GM18519 (cell line): Measurements from ENCODE around the gene RALGPS2.

Experiments
- ATAC-seq: cut with Tn5 transposase; IDR thresholded peaks from one replicate; pipeline ENCODE4 v1.9.1; 2021; ENCODE audit warnings: mild to moderate bottlenecking, moderate library complexity; ENCODE audit not compliant: unreplicated experiment, low FRiP score

The RALGPS2 gene

DNA sequence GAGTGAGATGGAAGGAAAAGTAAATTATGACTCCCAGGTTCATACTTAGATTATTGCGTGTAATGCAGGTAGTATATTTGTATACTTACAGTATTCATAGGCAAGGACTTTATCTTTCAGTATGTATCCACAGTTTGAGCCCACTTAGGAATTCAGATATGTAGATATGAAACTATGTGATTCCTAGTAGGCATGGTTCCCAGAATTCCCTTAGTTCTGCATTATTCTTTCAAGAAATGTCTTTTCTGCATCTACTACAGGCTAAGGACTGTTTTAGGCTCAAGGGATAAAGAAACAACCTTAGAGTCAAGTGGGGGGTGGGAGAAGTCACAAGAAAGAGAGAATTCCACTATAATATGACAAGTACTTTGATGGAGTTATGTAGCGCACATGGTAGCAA, 132.1 kb downstream of the RALGPS2 start:
- ATAC-seq: no peak

DNA sequence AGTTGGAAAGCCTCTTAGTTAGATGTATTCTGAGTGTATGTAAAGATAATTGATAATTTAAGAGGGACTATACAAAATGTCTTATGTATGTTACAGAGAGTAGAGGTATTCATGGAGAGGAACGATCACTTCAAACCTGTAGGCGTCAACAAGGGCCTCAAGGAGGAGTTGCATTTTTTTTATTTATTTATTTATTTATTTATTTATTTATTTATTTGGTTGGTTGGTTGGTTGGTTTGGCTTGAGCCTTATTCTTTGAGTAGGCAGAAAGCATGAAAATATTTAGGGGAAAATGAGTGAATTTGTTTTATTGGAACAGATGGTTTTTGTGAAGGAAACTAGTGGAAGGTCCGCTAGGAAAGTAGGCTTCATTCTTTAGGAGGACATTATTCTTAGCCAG, 137.4 kb downstream of the RALGPS2 start:
- ATAC-seq: no peak

DNA sequence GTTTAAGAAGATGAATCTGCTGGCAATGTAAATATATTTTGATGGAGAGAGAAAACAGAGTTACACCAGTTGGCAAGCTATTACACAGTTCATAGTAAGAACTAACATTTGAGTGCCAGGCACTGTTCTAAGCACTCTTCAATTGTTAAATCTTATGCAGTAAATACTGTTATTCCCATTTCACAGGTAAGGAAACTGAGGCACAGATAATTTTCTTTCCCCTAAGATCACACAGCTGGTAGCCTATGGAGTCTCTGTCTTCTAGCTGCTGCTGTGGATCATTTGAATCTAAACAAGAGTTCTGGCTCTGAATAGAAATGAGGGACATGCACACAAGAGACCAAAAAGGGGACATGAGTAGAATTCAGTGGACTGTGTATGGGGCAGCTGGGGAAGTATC, 137.8 kb downstream of the RALGPS2 start:
- no peak for ATAC-seq

DNA sequence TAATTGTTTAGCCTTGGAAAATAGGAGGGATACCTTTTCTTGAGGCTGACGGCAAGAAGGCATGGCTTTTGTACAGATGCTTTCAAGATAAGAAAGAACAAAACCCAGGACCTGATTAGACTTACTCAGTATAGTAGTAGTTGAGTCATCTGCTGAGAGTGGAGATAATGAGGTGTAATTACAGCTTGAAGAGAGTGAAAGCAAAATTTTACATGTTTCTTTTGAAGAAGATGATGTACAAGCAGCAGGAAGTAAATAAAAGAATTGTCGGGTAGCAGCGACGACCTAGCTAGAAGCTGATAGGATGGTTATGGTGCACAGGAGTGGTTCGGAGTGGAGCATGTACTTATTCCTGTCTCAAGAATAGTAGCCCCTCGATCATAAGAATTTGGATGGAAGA, 139.3 kb downstream of the RALGPS2 start:
- ATAC-seq: no peak

DNA sequence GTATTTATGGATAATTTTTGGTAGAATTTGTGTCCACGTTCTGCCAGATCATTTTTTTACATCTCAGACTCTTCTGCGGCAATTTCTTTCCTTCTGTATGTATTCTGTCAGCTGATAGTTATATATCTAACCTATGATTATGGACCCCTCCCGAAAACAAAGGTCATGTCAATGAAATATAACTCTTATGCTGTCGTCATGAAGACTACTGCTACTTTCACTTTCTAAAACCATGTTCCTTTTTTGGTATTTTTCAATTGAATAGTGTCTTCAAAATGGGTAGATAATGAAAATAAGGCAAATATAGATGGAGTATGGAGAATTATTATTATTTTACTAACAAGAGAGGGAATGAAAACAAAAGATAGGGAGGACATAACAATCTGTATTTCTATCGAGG, 142.6 kb downstream of the RALGPS2 start:
- no peak for ATAC-seq

DNA sequence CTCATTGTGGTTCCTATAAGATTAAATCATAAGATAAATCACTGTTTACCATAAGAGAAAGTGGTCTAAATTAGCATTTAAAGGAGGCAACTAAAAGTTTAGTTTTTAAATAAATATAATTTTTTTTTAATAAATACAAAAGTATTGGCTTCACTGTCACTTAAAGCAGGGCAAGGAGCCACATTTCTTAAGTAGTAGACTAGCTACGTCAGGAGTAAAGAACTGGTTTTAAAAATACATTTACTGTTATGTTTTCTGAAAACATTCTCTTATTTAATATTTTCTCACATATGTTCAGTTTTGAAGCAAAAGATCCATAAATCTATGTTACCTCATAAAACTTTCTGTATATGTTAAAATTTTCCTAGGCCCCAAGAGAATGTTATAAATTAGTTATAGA, 143.7 kb downstream of the RALGPS2 start:
- no peak for ATAC-seq

DNA sequence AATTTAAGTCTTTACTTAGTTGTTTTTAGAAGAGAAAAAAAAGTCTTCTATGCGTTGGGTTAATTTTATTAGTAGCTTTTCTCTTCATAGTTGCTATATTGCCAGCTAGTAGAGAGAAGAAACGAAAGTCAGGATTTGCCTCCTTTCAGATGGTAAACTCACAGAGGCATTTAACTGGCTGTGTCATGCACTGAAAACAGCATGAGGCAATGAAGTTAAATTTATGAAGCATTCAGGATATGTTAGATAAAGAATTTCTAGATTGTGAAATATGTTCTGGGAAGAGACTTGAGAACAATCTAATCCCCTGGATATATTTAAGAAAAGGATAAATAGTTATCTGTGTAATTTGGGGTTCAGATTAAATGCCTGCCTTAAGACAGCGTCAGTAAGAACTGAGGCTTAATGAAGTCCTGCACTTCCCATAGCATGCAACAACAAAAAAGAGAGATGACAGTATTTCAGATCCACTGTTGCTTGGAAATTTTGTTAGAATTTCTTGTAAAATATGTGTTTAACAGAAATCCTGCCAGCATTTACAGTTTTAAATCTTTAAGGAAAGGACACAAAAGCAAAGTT, 144.2 kb downstream of the RALGPS2 start:
- no peak for ATAC-seq

DNA sequence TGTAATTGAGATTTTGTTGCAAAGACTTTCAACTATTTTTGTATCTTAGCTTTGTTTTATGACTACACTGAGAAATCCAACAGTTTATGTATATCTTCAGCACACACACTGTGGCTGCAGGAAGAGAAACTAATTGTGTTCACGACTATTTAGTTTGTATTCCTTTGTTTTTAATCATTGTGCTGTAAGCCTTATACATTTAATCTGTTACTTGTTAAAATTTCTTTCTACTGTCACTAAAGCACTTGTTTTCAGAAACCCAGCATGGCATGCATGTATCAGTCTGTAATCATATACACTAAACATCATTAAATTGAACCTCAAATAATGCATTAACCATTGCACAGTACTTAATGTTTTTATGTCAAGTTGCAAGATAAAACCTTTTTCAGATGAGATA, 145.2 kb downstream of the RALGPS2 start:
- no peak for ATAC-seq

DNA sequence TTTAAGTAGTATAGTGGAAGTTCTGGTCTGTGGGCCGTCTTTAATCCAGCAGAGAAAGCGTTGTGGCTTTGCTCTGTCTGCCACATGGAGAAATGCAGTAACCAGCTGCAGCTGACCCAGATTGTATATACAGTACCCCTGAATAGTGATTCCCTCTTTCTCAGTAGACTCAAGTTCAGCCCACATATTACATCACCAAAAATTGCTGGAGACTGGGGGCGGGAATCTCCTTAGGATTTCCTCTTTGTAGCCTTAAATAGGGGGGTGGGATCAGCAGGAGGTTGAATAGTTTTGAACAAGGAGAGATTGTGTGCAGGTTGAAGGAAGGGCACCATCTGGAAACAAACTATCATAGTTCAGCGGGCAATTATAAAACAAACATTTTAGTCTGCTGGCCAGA, 145.9 kb downstream of the RALGPS2 start, which contains the start of gene ANGPTL1:
ANGPTL1 (minus strand) TSS at position 134 of the 400 bp plus-strand sequence. CDS start 5,301 bp downstream, outside the sequence.
- no peak for ATAC-seq

DNA sequence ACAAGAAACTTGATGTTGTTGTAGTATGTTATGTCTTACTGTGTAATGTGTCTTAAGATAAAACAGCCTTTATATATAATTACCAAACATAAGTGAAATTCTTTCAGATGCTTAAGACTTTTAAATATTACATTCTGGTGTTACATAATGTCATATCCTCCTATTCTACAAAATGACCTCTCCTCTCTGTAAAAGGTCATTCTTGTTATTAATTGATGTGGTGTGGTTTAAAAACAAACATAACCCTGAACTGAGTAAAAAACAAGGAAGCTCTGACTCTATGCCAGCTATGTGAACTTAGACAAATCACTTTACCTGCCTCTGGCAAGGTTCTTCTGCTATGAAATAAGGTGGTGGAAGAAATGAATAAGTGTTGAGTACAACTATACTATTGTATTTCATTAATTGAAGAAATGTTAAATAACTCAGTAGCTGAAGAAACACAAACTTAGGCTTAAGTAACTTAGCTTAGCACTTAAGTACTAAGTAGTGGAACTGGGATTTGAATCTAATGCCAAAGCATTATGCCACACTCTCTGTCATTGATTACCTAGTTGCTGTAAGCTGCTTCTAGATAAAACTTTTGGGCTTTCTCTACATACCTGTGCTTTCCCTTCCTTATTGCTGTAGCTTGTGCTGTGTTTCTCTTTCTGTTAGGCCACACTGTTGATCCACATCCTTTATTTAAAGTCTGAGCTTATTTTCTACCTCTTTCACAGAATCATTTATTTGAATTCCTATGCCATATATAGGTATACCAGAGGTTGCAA, 146.7 kb downstream of the RALGPS2 start:
- ATAC-seq: no peak

DNA sequence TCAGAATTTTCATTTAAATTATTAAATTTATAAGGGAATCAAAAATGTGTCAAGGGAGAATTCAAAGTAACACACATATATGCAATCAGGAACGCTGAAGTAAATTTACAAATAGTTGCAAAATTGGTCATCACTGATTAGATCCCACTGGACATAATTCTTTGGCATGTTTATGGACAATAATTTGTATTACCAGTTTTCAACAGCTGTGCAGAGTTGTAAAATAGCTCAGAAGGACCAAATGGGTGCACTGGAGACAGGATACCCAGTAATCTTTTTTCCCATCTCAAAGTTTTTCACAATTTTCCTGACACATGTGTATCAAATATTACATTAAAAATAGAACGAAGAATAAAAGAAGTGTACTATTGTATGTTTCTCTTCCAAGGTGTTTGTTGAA, 149.9 kb downstream of the RALGPS2 start:
- ATAC-seq: no peak

DNA sequence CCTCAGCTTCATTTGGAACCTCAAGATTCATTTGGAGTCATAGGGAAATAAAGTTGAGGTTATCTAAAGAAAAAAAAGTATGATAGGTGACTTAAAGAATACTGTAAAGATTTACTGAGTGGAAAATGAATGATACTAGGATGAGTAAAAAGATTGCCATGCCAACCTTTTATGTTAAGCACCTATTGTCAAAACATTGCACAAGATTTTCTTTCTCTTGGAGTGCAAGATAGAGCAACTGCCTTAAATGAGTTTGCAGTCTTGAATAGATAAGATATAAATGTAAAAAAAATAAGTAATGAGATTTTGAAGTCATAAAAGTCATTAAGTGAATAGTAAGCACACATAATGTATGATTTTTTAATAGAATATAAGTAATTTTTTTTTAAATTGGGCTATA, 150.9 kb downstream of the RALGPS2 start:
- ATAC-seq: no peak

DNA sequence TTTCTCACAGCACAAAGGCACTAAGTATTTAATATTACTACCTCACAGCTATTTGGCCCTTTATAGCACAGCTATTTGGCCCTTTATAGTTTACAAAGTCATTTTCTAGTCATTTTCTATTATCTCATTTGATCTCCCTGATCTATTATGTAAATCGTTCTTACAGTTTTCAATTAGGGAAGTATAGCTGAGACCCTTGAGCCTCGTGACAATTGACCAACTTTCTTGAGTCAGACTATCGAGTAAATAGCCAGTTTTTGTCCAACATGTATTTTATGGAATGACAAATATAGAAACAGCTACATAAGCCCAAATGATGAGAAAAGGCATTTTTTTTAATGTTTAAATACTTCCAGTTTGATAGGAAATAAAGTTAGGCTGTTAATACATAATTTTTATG, 152.9 kb downstream of the RALGPS2 start:
- no peak for ATAC-seq

DNA sequence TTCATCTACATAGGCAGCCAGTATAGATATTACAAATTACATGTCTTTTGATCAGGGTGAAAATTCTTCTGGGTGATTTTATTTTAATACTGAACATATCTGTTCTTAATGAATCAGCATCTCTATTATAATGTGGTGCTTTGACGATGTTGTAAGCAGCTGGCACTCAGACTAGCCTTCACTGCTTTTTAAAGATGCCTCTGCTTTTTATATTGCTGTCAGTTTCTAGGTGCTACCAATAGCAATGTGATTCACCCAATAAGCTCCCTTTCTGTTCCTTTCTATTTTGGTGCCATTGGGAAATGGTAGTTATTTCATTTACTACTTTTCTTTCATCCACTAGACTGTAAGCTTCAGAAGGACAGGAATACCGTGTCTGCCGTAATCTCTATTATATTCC, 156.9 kb downstream of the RALGPS2 start:
- no peak for ATAC-seq

DNA sequence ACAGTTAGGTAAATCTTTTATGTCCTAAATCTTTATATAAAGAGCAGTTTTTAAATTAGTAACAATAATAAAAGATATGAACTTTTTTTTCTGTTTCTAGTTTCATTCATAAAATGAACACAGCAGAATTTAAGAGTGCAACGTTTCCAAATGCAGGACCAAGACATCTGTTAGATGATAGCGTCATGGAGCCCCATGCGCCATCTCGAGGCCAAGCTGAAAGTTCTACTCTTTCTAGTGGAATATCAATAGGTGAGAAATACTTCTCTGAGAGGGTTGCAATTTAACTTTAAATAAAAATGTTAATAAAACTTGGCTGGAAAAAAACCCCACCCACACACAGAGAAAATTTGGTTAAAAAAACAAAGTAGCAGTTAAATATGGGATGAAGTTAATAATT, 160.8 kb downstream of the RALGPS2 start:
- ATAC-seq: no peak

DNA sequence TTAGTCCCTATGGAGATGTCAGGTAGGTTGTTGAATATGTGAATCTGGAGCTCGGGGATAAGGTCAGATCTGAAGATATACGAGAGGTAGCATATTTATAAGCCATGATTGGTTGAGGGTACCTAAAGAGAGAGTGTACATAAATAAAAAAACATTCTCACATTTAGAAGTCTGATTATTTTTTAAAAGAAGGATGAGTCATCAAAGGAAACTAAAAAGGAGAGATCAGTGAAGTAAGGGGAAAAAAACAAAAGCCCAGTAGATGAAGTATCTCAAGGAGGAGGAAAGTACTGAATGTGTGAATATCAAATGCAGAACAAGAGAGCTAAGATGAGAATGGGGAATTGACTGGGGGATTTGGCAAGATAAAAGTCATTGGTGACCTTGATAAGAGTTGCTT, 161.5 kb downstream of the RALGPS2 start:
- ATAC-seq: no peak

DNA sequence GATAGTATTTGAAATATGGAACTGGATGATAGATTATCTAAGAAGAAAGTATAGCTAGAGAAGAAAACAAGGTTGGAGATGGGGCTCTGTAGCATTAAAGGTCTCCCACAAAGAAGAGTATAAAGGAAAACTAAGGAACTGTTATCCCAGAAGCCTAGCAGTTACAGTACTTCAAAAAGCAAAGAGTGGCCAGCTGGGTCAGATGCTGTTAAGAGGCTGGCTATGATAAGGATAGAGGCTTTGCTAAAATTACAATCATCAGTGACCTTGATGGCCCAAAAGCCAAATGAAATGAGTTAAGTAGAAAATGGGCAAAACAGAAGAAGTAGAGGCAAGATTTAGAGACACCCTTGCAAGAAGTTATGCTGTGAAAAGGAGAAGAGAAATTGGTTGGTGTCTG, 170.9 kb downstream of the RALGPS2 start:
- ATAC-seq: no peak

DNA sequence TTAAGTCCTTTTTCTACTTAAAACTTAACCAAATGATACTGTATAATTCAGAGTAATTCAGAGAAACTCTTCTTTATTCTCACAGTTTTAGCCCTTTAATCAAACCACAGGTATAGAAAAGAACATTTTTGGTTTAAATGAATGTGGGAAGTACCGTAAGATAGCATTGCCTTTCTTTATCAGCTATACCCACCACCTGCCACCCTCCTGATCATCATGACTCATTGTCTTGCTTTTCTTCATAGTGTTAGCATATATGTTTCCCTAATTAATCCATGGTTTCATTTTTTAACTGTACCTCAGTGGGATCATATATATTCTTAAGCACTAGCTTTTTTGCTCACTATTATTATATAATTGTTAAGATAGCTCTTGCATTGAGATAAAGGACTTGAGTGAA, 173.4 kb downstream of the RALGPS2 start:
- no peak for ATAC-seq

DNA sequence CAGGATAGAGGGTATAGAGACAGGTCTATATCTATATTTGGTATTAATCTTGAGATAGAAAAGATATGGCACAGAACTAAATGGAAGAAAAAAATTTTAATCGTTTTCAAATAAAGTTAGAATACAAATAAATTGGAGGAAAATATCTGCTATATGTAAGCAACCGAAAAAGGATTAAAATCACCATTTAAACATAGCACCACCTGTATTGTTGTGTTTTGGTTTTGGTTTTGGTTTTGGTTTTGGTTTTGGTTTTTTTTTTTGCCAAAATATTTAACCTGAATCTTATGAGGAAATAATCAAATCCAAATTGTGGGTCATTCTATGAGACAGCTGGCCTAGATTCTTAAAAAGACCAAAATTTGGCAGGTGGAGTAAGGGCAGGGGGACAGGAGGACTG, 174.4 kb downstream of the RALGPS2 start:
- no peak for ATAC-seq

DNA sequence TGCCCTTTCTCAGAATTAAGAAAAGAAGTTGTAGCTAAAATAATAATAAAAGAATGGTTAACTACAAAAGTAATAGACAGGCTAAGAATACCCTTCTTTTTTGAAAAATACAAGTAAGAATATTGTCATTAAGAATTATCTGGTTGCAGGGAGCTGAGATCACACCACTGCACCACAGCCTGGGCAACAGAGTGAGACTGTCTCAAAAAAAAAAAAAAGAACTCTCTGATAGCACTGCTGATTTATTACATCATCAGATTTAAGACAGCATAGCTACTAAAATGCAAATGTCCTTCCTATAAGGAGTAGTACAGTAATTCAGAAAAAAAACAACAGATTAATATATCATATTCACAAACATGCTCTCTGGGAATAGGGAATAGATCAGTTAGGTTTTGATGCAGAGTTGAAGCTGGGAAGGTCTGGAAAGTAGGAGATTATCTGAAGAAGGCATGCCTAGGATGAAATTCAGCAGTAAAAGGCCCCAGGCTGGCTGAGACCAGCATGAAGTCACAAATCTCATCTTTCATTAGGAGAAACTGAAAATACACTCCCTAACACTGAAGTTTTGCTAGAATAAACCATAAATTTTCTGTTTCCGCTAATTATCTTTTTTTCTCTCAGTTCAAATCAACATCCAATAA, 176.6 kb downstream of the RALGPS2 start:
- ATAC-seq: no peak

DNA sequence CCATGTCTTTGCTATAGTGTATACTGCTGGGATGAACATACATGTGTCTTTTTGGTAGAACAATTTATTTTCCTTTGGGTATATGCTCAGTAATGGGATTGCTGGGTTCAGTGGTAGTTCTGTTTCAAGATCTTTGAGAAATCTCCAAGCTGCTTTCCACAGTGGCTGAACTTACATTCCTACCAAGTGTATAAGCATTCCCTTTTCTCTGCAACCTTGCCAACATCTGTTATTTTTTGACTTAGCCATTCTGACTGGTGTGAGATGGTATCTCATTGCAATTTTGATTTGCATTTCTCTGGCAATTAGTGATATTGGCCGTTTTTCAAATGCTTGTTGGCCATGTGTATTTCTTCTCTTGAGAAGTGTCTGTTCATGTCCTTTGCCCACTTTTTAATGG, 183.3 kb downstream of the RALGPS2 start:
- no peak for ATAC-seq

DNA sequence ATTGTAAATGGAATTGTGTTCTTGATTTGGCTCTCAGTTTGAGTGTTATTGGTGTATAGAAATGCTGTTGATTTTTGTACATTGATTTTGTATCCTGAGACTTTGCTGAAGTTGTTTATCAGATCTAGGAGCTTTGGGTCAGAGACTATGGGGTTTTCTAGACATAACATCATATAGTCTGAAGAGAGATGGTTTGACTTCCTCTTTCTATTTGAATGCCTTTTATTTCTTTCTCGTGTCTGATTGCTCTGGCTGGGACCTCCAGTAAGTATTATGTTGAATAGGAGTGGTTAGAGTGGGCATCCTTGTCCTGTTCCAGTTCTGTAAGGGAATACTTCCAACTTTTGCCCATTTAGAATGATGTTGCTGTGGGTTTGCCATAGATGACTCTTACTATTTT, 185.0 kb downstream of the RALGPS2 start:
- ATAC-seq: no peak
